ENCODE measurements around the gene FBP2.
"Not testable (repeated sequence)": the region's sequence is repeated elsewhere in the genome, so short reads cannot be mapped to it uniquely, and the experiment has no call there.

FBP2 gene

GRCh38 chr9:94554439-94555331, 38.9 kb downstream of the FBP2 start, which contains the start of gene PCAT7:
Gene PCAT7, plus strand, starts transcription at chr9:94555083.
- peak; percentile 86 for DNase-seq

- DNase-seq = no peak
Observed at GRCh38 chr9:94554078-94554438, 39.6 kb downstream of the FBP2 start.

GRCh38 chr9:94553029-94553938, 40.3 kb downstream of the FBP2 start:
- peak; percentile 21 for DNase-seq

- DNase-seq = no peak
Observed at GRCh38 chr9:94545940-94546339, 47.7 kb downstream of the FBP2 start.

GRCh38 chr9:94544335-94544734, 49.3 kb downstream of the FBP2 start:
- DNase-seq = not testable (repeated sequence)

GRCh38 chr9:94538908-94539307, 54.7 kb downstream of the FBP2 start:
- DNase-seq = no peak

GRCh38 chr9:94534901-94535300, 58.7 kb downstream of the FBP2 start:
- DNase-seq = no peak

GRCh38 chr9:94533601-94534000, 60.0 kb downstream of the FBP2 start:
- DNase-seq = no peak

GRCh38 chr9:94533155-94533554, 60.5 kb downstream of the FBP2 start:
- DNase-seq = no peak

- no peak for DNase-seq
Observed at GRCh38 chr9:94528886-94529285, 64.7 kb downstream of the FBP2 start.

GRCh38 chr9:94526951-94527350, 66.7 kb downstream of the FBP2 start:
- DNase-seq = no peak

- no peak for DNase-seq
Observed at GRCh38 chr9:94526271-94526670, 67.4 kb downstream of the FBP2 start.

GRCh38 chr9:94525396-94526035, 68.1 kb downstream of the FBP2 start:
- no peak for DNase-seq

GRCh38 chr9:94517254-94517653, 76.4 kb downstream of the FBP2 start:
- no peak for DNase-seq

GRCh38 chr9:94514722-94515121, 78.9 kb downstream of the FBP2 start:
- DNase-seq = no peak

- DNase-seq = no peak
Observed at GRCh38 chr9:94511955-94512265, 81.7 kb downstream of the FBP2 start.

GRCh38 chr9:94511134-94511954, 82.3 kb downstream of the FBP2 start:
- peak; percentile 9 for DNase-seq

Data from NCI-H82 (cell line).